ENCODE measurements around the gene MAN1A2.

- TF ChIP-seq ZNF395 (CRISPR knock-in tag; IDR thresholded peaks at IDR 0.05) (no peak), ZNF232 (CRISPR knock-in tag; IDR thresholded peaks at IDR 0.05) (no peak), ZNF695 (CRISPR knock-in tag; IDR thresholded peaks at IDR 0.05) (no peak), MXI1 (IDR thresholded peaks at IDR 0.05; ENCODE audit: low read depth, low read length) (no peak), ZNF239 (CRISPR knock-in tag; IDR thresholded peaks at IDR 0.05) (no peak), ELF1 (tag; IDR thresholded peaks at IDR 0.05) (no peak), ESRRA (IDR thresholded peaks at IDR 0.05; ENCODE audit: borderline replicate concordance, low read depth) (no peak), NR2C1 (IDR thresholded peaks at IDR 0.05) (no peak), NR2C1 (tag; IDR thresholded peaks at IDR 0.05) (no peak), RNF219 (CRISPR knock-in tag; IDR thresholded peaks at IDR 0.05) (no peak), HES1 (IDR thresholded peaks at IDR 0.05; ENCODE audit: low read depth) (no peak), ATF2 (CRISPR knock-in tag; IDR thresholded peaks at IDR 0.05) (no peak), CUX1 (CRISPR knock-in tag; IDR thresholded peaks at IDR 0.05) (no peak), ATF3 (IDR thresholded peaks at IDR 0.05) (no peak), ATF3 (CRISPR knock-in tag; conservative IDR thresholded peaks at IDR 0.05) (no peak), RAD51 (IDR thresholded peaks at IDR 0.05; ENCODE audit: borderline replicate concordance, low read depth) (no peak)
These were observed 188.6 kb downstream of the MAN1A2 start for GRCh38 chr1:117555806-117556205.

Data from K562 (cell line).